GM18511 (cell line): ENCODE measurements around the gene UBA1.
A peak's percentile ranks its signal among the peaks of the same experiment; 100 is the strongest.

Experiments
- ATAC-seq: cut with Tn5 transposase; IDR thresholded peaks from one replicate; pipeline ENCODE4 v1.9.1; 2021; ENCODE audit warnings: mild to moderate bottlenecking, moderate library complexity; ENCODE audit not compliant: unreplicated experiment

The UBA1 gene

GRCh38 chrX:47193475-47194193, at the start of gene UBA1:
TSS of gene UBA1 (plus strand) at chrX:47193829. CDS start at chrX:47198803, 4,974 bp downstream.
- peak; percentile 88 for ATAC-seq

DNA sequence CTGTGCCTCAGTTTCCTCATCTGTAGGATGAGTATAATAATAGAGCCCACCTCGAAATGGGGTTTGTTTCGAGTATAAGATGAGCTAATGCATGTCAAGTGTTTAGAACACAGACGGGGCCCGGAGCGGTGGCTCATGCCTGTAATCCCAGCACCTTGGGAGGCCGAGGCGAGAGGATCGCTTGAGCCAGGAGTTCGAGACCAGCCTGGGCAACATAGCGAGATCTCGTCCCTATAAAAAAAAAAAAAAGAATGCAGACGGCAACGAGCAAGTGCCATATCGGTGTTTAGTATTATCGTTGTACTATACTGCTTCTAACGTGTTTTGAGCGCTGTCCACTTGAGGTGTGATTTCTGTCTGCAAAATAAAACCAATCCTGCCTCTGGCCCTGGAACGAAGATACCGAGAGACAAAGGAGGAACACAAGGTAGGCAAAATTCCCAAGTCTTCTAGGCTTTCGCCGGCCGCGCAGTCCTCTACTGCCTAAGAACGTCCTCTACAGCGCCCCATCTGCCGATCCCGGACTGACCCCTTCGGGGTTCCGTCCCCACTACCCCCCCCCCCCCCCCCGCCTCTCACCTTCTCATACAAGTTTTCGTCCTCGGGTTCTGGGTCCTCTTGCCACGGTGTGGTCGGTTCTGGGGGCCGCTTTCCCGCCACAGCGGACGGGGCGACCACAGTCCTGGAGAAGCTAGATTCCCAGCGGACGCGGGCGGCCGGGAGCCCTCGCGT, 49.6 kb upstream of the UBA1 start:
- peak; percentile 21 for ATAC-seq

- ATAC-seq: peak; percentile 89
Measured at GRCh38 chrX:47144626-47145394, 48.8 kb upstream of the UBA1 start, which contains the start of the genes NDUFB11 and RBM10. TSS of gene NDUFB11 (minus strand) at chrX:47144702. CDS start at chrX:47144679, 23 bp downstream. TSS of gene RBM10 (plus strand) at chrX:47145221. CDS start at chrX:47147482, 2,261 bp downstream.

DNA sequence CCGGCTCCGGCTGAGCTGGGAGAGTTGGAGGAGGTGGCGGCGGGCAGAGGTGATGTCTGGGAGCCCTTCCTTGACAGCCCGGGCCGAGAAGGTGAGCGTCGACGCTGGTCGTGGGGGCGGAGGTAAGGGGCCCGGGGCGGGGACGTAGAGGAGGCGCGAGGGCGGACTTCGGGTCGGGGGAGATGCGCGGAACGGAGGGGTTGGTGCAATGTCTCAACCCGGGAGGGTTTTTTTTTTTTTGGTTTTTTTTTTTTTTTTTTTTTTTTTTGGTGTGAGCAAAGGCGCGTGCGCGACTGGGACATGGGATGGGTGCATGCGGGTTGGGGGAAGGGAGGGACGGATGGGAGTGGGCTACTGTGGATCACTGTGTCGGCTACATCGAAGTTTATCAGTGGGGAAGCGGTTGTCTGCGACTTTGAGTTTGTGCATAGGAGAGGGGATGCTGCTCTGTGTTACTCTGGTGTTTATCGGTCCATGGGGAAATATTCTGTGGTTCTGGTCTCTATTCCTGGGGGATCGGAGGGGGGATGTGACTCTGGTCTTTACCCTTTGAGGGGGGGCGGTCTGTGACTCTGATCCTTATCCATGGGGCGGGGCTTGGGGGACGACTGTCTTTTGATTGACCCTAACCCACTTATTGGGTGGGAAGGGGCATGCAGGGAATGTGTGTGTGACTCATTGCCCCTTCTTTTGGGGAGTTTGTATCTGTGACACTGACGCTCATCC, 48.1 kb upstream of the UBA1 start:
- ATAC-seq: peak; percentile 35

- no peak for ATAC-seq
Measured at GRCh38 chrX:47146121-47146935, 47.3 kb upstream of the UBA1 start.

GRCh38 chrX:47146936-47147859, 46.4 kb upstream of the UBA1 start:
- no peak for ATAC-seq

DNA sequence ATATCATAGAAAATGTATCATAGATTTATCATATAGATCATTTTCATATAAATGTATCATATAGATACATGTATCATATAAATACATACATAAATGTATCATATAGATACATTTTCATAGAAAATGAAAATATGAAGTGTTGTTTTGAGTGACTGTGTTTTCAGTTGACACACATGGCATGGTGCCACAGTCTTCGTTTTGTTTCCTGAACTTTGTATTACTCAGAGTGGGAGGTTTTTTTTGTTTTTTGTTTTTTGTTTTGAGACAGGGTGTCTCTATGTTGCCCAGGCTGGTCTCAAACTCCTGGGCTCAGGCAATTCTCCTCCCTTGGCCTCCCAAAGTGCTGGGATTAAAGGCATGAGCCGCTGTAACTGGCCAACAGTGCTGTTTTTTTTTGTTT, 44.7 kb upstream of the UBA1 start:
- no peak for ATAC-seq

GRCh38 chrX:47151435-47151834, 42.2 kb upstream of the UBA1 start:
- ATAC-seq: no peak

GRCh38 chrX:47156611-47157520, 36.8 kb upstream of the UBA1 start:
- ATAC-seq: no peak

- no peak for ATAC-seq
Measured at GRCh38 chrX:47158131-47158530, 35.5 kb upstream of the UBA1 start.

DNA sequence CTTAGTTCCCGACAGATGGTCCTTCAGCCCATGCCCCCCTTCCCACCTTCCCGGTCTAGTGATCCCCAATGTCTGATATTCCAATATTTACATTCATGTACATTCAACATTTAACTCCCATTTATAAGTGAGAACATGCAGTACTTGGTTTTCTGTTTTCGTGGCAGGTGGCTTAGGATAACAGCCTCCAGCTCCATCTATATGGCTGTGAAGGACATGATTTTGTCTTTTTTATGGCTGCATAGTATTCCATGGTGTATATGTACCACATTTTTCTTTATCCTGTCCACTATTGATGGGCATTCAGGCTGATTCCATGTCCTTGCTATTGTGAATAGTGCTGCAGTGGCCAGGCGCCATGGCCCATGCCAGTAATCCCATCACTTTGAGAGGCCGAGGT, 34.8 kb upstream of the UBA1 start:
- no peak for ATAC-seq

- no peak for ATAC-seq
Measured at GRCh38 chrX:47160781-47161180, 32.8 kb upstream of the UBA1 start.

DNA sequence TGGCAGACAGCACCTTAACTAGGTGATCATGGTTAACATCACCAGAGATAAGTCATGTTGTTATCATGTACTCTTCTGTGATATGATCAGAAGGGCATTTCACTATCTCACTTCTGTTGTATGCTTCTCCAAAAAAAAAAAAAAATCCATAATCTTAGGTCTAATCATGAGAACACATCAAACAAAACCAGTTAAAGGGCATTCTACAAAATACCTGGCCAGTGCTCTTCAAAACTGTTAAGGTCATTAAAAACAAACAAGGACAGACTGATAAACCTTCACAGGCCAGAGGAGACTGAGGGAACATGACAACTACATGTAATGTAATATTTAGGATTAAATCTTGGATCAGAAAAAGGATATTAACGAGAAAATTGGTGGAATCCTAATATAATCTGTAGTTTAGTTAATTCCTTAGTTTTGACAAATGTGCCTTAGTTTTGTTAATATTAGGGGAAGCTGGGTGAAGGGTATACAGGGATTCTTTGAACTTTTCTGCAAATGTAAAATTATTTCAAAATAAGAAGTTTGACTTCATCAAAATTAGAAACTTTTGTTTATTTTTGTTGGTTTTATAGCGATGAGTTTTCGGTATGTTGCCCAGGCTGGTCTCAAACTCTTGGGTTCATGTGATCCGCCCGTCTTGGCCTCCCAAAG, 30.6 kb upstream of the UBA1 start:
- no peak for ATAC-seq

DNA sequence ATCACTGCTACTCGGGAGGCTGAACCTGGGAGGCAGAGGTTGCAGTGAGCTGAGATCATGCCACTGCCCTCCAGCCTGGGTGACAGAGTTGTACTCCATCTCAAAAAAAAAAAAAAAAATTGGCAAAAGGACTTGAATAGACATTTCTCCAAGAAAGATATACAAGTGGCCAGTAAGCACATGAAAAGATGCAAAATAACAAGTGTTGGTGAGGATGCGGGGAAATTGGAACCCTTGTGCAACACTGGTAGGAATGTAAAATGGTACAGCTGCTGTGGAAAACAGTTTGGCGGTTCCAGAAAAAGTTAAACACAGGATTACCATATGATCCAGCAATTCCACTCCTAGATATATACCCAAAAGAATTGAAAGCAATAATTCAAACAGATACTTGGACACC, 29.2 kb upstream of the UBA1 start:
- no peak for ATAC-seq

DNA sequence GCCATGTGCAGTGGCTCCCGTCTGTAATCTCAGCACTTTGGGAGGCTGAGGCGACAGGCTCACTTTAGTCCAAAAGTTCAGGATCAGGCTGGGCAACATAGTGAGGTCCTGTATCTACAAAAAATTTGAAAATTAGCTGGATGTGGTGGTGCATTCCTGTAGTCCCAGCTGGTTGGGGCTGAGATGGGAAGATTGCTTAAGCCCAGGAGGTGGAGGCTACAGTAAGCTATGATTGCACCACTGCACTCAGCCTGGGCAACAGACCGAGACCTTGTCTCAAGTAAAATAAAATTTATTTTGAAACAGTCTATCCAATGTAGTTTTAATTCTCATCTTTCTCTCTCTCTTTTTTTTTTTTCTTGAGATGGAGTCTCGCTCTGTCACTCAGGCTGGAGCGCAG, 27.5 kb upstream of the UBA1 start:
- no peak for ATAC-seq

DNA sequence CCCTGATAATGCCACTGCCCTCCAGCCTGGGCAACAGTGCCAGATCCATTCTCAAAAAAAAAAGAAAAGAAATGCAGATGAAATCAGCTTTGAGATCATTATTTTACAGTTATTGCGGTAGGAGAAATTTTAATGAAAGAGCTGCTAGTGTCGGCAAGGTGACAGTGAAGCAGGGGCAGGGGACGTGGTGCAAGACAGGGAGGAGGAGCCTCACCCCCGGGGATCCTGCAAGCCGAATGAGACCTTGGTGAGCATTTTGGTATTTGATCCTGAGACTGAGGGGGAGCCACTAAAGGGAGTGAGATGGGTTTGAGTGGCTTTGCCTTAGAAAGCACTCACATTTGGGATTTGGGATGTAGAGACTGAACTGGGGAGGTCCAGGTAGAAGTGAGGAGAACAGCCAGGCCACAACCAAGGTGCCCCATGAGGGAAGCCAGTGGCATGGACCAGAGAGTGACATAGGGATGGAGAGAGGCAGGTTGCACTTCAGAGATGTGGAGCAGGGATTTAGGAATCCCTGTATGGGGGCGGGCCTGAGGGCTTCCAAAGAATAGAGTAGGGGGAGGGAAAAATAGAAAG, 25.0 kb upstream of the UBA1 start:
- no peak for ATAC-seq

DNA sequence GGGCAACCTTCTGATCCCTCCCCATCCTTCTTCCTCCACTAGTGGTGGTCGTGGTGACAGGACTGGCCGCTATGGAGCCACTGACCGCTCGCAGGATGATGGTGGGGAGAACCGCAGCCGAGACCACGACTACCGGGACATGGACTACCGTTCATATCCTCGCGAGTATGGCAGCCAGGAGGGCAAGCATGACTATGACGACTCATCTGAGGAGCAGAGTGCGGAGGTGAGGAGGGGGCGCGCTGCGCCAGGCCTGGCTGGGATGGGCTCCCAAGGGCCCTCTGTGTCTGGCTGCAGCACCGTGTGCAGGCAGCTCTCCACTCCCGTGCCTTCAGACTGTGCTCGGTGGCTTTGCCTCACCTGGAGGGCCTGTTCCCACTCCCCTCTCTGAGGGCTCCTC, 24.4 kb upstream of the UBA1 start:
- ATAC-seq: no peak
